Thyroid gland (tissue), 4 donors: Measurements from ENCODE around the gene CLCN3. TPM values are rescaled to one million over a fixed set of nuclear protein-coding genes. Genes with fewer than 3 reads are reported as not detected.
A peak's percentile ranks its signal among the peaks of the same experiment; 100 is the strongest.

Experiments used
- DNase-seq, 2 donors: peaks; one replicate each; pipeline ENCODE4 v3.0.0-alpha.2; 2019
- H3K27ac ChIP-seq, 3 donors: fragments of 200-600 bp; sonication (generic); 1 replicate in 2 of 3; 2 replicates in 1 of 3; pipeline ENCODE4 v1.5.1; 2016 to 2019; ENCODE audit warnings: mild to moderate bottlenecking in 1 of 3, moderate library complexity in 1 of 3
- H3K27me3 ChIP-seq: fragments of 200-600 bp; sonication (generic); one replicate; pipeline ENCODE4 v1.5.1; 2019
- H3K36me3 ChIP-seq, 2 donors: fragments of 200-600 bp; sonication (generic); one replicate each; pipeline ENCODE4 v1.5.1; 2016 to 2019
- H3K4me1 ChIP-seq, 2 donors: fragments of 200-600 bp; sonication (generic); one replicate each; pipeline ENCODE4 v1.5.1; 2017 to 2019
- H3K4me3 ChIP-seq, 3 donors: fragments of 200-600 bp; sonication (generic); replicated peaks in 1 of 3; 1 replicate in 2 of 3; 2 replicates in 1 of 3; pipeline ENCODE4 v1.5.1; 2016; ENCODE audit warnings: mild to moderate bottlenecking in 1 of 3
- H3K9me3 ChIP-seq: fragments of 200-600 bp; sonication (generic); one replicate; pipeline ENCODE4 v1.5.1; 2017
- POLR2A ChIP-seq, 2 donors: fragments of 450-650 bp; IDR thresholded peaks; one replicate each; pipeline ENCODE4 v1.6.1; 2017; ENCODE audit warnings: antibody characterized with exemption in 2 of 2, mild to moderate bottlenecking in 2 of 2, moderate library complexity in 1 of 2
- WGBS, 2 donors: methylation state at CpG; one replicate each; pipeline ENCODE4 v1.1.5; 2017; 5-methylcytosine and 5-hydroxymethylcytosine counted together
- intact Hi-C: fragments of 100-400 bp; cut with DNase I; formaldehyde crosslinking; loops from one replicate; pipeline ENCODE4 v1.15.1; 2023
- total RNA-seq, 4 donors: library from RNA; depleted of rRNA; stranded (reverse); fragments of >200 nt; gene quantifications; one replicate each; pipeline ENCODE4 v1.2.3, GENCODE V29; 2016
- TF ChIP-seq, protein P1 (sequence below), 6 experiments: fragments of 200-600 bp in 3 of 6; fragments of 450-650 bp in 3 of 6; sonication (generic) in 3 of 6; IDR thresholded peaks; one replicate each; pipeline ENCODE4 v1.5.1; 2016 to 2019; ENCODE audit warnings: antibody characterized with exemption in 6 of 6, mild to moderate bottlenecking in 2 of 6, inconsistent platforms in 1 of 6, moderate library complexity in 1 of 6

The CLCN3 gene
- total RNA-seq, 4 donors from 2014 or later: 43.3 to 72.4 (median 53.5) TPM

DNA sequence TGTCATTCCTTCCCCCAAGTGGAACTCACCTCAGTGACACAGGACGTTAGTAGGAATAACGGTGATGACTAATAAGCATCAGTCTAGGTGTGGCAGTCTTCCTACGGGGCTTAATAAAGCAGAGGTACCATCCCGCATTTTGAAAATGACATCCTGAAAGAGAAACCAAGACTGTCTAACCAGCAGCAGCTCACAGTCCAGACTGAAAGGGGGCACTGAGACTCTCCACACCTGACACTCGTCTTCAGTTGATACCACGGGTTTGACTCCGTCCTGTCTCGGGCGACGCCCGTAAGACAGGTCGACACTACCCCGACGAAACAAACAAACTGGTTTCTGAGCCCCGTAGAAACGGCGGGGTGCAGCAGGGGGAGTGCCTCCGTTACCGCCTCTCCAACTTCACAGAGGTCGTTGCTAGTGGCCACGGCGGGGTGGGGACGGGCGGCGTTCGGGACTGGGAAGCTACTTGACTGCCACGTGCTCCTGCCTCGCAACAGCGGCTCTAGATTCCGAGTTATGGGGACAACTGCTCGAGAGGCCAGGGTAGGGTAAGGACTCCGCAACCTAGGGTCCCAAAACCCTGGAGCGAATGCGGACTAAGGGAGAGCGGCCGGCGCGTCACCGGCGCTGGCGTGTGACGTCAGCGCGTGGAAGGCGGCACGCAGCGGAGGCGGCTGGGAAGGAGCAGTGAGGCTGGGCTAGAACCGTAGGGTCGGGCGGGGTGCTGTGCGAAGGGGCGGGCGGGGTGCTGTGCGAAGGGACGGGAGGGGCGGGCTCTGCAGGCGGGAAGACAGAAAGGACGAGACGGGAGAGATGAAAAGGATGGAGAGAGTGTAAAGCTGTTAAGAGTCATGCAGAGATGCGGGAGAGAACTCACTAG is 8.1 kb upstream of the CLCN3 start, which contains the start of gene NEK1:
NEK1 (minus strand) TSS at position 593 of the 880 bp plus-strand sequence. CDS start 9,953 bp downstream, outside the sequence.
- Histone ChIP-seq H3K4me1 (peaks cover 8 to 12% of the 10 kb centered on the region in 2 donors), H3K36me3 (no peaks in the 10 kb centered on the region), H3K4me3 (peak within 1 kb of the TSS; percentile 60 to 84 (median 71)), H3K27me3 (no peaks in the 10 kb centered on the region), H3K9me3 (no peaks in the 10 kb centered on the region), H3K27ac (peak within 1 kb of the TSS; percentile 88 to 96 (median 95))
- peak; percentile 84 to 86 for DNase-seq
- intact Hi-C loops: loop anchor here (10.0 kb wide), 1 partner anchor 433 kb away; no protein-coding TSS in a partner anchor
- 1% methylated on average over 28 to 54 of the region's 61 CpGs for WGBS, 2 donors
- TF ChIP-seq POLR2A (IDR thresholded peaks at IDR 0.05): peak in 1 of 2 donors; percentile 81
- TF ChIP-seq, protein P1, sequence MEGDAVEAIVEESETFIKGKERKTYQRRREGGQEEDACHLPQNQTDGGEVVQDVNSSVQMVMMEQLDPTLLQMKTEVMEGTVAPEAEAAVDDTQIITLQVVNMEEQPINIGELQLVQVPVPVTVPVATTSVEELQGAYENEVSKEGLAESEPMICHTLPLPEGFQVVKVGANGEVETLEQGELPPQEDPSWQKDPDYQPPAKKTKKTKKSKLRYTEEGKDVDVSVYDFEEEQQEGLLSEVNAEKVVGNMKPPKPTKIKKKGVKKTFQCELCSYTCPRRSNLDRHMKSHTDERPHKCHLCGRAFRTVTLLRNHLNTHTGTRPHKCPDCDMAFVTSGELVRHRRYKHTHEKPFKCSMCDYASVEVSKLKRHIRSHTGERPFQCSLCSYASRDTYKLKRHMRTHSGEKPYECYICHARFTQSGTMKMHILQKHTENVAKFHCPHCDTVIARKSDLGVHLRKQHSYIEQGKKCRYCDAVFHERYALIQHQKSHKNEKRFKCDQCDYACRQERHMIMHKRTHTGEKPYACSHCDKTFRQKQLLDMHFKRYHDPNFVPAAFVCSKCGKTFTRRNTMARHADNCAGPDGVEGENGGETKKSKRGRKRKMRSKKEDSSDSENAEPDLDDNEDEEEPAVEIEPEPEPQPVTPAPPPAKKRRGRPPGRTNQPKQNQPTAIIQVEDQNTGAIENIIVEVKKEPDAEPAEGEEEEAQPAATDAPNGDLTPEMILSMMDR (IDR thresholded peaks at IDR 0.05): peak in 2 of 6 experiments; percentile 12 to 14

DNA sequence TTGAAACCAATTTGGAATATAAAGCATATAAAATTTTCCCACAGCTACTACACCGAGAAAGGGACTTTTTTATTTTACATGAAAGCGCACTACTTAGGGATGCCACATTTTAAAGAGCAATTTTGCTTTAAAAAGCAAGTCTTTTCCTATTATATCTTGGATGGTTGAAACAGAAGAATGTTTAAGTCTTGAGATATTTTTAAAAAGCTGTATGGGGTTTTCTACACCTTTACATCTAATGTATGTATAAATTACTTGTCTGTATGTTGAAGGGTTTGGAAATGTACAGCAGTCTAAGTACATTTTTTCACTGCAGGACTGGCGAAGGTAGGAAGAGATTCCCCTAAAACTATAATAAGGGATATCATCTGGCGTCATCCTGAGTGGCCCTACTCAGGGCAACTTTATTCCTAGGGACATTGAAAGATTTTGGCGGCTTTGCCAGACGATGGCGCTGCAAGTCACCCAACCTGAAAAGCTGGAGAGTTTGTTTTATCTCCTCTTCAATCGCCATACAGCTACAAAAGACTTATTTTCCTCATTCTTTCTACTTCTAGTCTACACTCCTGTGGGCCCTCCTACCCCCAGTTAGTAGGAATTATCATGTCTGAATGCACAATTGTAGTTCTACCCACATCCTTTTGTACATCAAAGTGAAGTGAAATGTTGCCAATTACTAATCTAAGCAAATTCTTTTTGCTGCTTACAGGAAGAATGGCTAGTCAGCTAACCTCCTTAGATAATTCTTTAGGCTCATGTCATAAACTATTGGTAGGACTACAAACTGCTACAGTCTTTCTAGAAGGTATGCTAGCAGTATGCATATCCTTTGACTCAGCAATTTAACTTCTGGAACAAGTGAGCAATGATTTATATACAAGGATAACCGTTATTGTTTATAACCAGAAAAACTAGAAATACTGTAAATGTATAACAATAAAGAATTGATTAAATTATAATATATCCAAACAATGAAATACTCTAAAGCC is 7.2 kb upstream of the CLCN3 start:
- no peak for TF ChIP-seq POLR2A (IDR thresholded peaks at IDR 0.05)
- TF ChIP-seq, protein P1 (IDR thresholded peaks at IDR 0.05): peak; percentile 26 to 67 (median 56)
- Histone ChIP-seq H3K4me3 (peak overlapping the region in 2 of 3 donors; percentile 34 to 84), H3K27ac (peak overlapping the region; percentile 88 to 96 (median 95)), H3K9me3 (no peaks in the 10 kb centered on the region), H3K36me3 (no peaks in the 10 kb centered on the region), H3K27me3 (no peaks in the 10 kb centered on the region), H3K4me1 (peaks cover 8 to 12% of the 10 kb centered on the region in 2 donors)
- WGBS, 2 donors: 7% methylated on average over 9 of the region's 9 CpGs
- DNase-seq: peak; percentile 71 to 77
- intact Hi-C loops: loop anchor here (10.0 kb wide), 1 partner anchor 432 kb away; no protein-coding TSS in a partner anchor

DNA sequence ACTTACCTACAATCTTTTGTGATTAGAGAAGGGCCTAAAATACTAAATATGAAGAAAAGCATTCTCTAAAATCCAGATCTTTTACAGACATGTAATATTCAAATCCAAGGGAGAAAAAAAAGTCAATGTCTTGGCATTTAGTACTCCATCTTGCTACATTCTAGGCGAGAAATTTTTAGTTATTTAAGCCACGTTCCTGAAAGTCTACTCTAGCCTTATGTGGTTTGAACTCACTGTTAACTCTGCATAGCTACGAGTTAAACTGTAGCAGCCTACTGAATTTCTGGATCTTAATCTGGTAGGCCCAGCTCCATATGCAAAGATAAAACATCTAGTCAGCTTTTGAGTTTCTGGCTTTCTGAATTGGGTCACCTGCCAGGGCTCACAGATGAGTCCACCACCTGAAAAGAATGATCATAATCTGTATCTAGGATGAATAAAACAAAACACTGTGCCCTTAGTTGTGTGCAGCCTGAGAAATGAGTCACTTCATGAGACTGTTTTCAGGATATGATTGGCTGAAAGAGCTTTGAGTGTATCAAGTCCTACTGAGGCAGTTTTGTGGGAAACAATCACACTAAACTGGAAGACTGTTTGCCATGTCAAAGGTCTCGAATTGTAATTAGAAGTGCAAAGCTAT is 4.8 kb upstream of the CLCN3 start:
- no peaks in the 10 kb centered on the region for H3K36me3 ChIP-seq
- TF ChIP-seq, protein P1 (IDR thresholded peaks at IDR 0.05): no peak
- no peak for TF ChIP-seq POLR2A (IDR thresholded peaks at IDR 0.05)
- 73 to 78% methylated on average over 4 of the region's 4 CpGs for WGBS, 2 donors

DNA sequence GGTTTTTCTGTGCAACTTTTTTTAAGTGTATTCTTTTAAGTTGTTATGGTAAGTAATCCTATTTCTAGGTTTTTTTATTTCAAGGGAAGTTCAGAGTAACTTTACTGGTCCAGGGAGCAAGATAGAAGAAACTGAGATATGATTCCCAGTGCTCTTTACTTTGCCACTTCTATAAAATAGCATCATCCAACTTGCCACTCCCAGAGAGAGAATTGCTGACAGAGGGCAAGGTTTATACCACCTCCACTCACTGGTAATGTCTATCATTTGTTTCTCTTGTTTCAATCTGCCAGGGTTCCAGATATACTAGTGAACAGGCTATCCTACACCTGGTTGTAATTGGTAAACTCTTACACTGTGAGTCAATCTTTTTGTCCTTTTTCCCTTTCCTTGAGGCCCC is 3.5 kb upstream of the CLCN3 start:
- no peak overlapping the region for H3K27ac ChIP-seq
- TF ChIP-seq, protein P1 (IDR thresholded peaks at IDR 0.05): no peak
- TF ChIP-seq POLR2A (IDR thresholded peaks at IDR 0.05): no peak
- intact Hi-C loops: loop anchor here (10.0 kb wide), 1 partner anchor 428 kb away; no protein-coding TSS in a partner anchor

More for the DNA sequence above, 4.8 kb upstream of the CLCN3 start:
- intact Hi-C loops: loop anchor here (10.0 kb wide), 1 partner anchor 429 kb away; no protein-coding TSS in a partner anchor
- H3K9me3 ChIP-seq: no peaks in the 10 kb centered on the region
- H3K4me1 ChIP-seq: peaks cover 8 to 12% of the 10 kb centered on the region in 2 donors
- DNase-seq: no peak
- H3K27ac ChIP-seq: no peak overlapping the region
- H3K27me3 ChIP-seq: no peaks in the 10 kb centered on the region
- no peak overlapping the region for H3K4me3 ChIP-seq

More for the DNA sequence above, 3.5 kb upstream of the CLCN3 start:
- no peaks in the 10 kb centered on the region for H3K36me3 ChIP-seq
- H3K9me3 ChIP-seq: no peaks in the 10 kb centered on the region
- H3K4me3 ChIP-seq: no peak overlapping the region
- DNase-seq: no peak
- peaks cover 7% of the 10 kb centered on the region in 2 donors for H3K4me1 ChIP-seq
- no peaks in the 10 kb centered on the region for H3K27me3 ChIP-seq
